HEK293 (cell line): ENCODE data around the gene ARID4A.

Experiments used
- CTCF ChIA-PET: fragments of 350-600 bp; formaldehyde crosslinking; extraction: SDS; loops from one replicate; lab custom pipeline; 2021; ENCODE audit warnings: antibody characterized with exemption; lab: Yijun Ruan, JAX
- POLR2A ChIA-PET: fragments of 300-600 bp; formaldehyde crosslinking; extraction: SDS; loops from one replicate; lab custom pipeline; 2020; ENCODE audit warnings: antibody characterized with exemption, inconsistent platforms; lab: Yijun Ruan, JAX
- H3K27ac ChIP-seq: fragments of 200-500 bp; sonication (Bioruptor generic); 2 replicates; pipeline ENCODE4 v1.5.1; 2014; ENCODE audit warnings: low read depth, low read length, control low read depth, inconsistent platforms; ENCODE audit errors: extremely low read depth
- H3K36me3 ChIP-seq, 2 experiments: fragments of 200-500 bp in 1 of 2; sonication (Bioruptor generic) in 1 of 2; 1 replicate in 1 of 2; 2 replicates in 1 of 2; pipeline ENCODE4 v1.5.1; 2014 to 2017; ENCODE audit warnings: inconsistent platforms in 2 of 2, low read length in 2 of 2; ENCODE audit not compliant: control insufficient read depth in 2 of 2, insufficient read depth in 1 of 2
- H3K4me1 ChIP-seq: fragments of 200-500 bp; sonication (Bioruptor generic); 2 replicates; pipeline ENCODE4 v1.5.1; 2014; ENCODE audit warnings: mild to moderate bottlenecking, low read length, inconsistent platforms; ENCODE audit not compliant: control insufficient read depth, insufficient read depth
- H3K4me3 ChIP-seq: 2 replicates; pipeline ENCODE4 v1.5.1; 2011; ENCODE audit warnings: low read depth, mild to moderate bottlenecking, control low read depth, low read length, moderate library complexity
- H3K9me3 ChIP-seq: fragments of 200-500 bp; sonication (Bioruptor generic); 2 replicates; pipeline ENCODE4 v1.5.1; 2014; ENCODE audit warnings: low read depth, low read length, inconsistent platforms; ENCODE audit not compliant: control insufficient read depth, insufficient read depth
- BCL11B ChIP-seq: fragments of 450-650 bp; formaldehyde crosslinking; IDR thresholded peaks from 2 replicates; pipeline ENCODE4 v1.5.1; 2016; ENCODE audit warnings: low read depth, missing biosample characterization, missing genetic modification characterization
- GLI4 ChIP-seq: fragments of 450-650 bp; formaldehyde crosslinking; IDR thresholded peaks from 2 replicates; pipeline ENCODE4 v1.5.1; 2016; ENCODE audit warnings: missing biosample characterization, missing genetic modification characterization
- GLIS1 ChIP-seq: fragments of 450-650 bp; formaldehyde crosslinking; IDR thresholded peaks from 2 replicates; pipeline ENCODE4 v1.5.1; 2016; ENCODE audit warnings: missing biosample characterization, missing genetic modification characterization
- HOXC10 ChIP-seq: sonication (generic); formaldehyde crosslinking; IDR thresholded peaks from 2 replicates; pipeline ENCODE4 v1.8.1; 2023; ENCODE audit warnings: mild to moderate bottlenecking, missing genetic modification reagents
- KLF10 ChIP-seq: fragments of 450-650 bp; IDR thresholded peaks from 2 replicates; pipeline ENCODE4 v1.5.1; 2018; ENCODE audit warnings: missing biosample characterization, mild to moderate bottlenecking, missing genetic modification characterization
- KLF9 ChIP-seq: fragments of 450-650 bp; formaldehyde crosslinking; IDR thresholded peaks from 2 replicates; pipeline ENCODE4 v1.5.1; 2016; ENCODE audit warnings: missing biosample characterization, missing genetic modification characterization, low read depth
- SP2 ChIP-seq: fragments of 450-650 bp; formaldehyde crosslinking; IDR thresholded peaks from 2 replicates; pipeline ENCODE4 v1.5.1; 2016; ENCODE audit warnings: missing biosample characterization, missing genetic modification characterization
- TSHZ1 ChIP-seq: fragments of 450-650 bp; formaldehyde crosslinking; IDR thresholded peaks from 2 replicates; pipeline ENCODE4 v1.5.1; 2016; ENCODE audit warnings: missing biosample characterization, missing genetic modification characterization, borderline replicate concordance
- WT1 ChIP-seq: fragments of 450-650 bp; formaldehyde crosslinking; IDR thresholded peaks from 2 replicates; pipeline ENCODE4 v1.5.1; 2016; ENCODE audit warnings: missing biosample characterization, missing genetic modification characterization
- ZBTB1 ChIP-seq: fragments of 450-650 bp; formaldehyde crosslinking; IDR thresholded peaks from 2 replicates; pipeline ENCODE4 v1.5.1; 2016; ENCODE audit warnings: missing biosample characterization, missing genetic modification characterization
- ZBTB20 ChIP-seq: fragments of 450-650 bp; formaldehyde crosslinking; IDR thresholded peaks from 2 replicates; pipeline ENCODE4 v1.5.1; 2016; ENCODE audit warnings: missing biosample characterization, missing genetic modification characterization
- ZFP69B ChIP-seq: fragments of 450-650 bp; formaldehyde crosslinking; IDR thresholded peaks from 2 replicates; pipeline ENCODE4 v1.5.1; 2016; ENCODE audit warnings: missing biosample characterization, missing genetic modification characterization
- ZNF157 ChIP-seq: fragments of 450-650 bp; formaldehyde crosslinking; IDR thresholded peaks from 2 replicates; pipeline ENCODE4 v1.5.1; 2016; ENCODE audit warnings: missing biosample characterization, missing genetic modification characterization
- ZNF169 ChIP-seq: fragments of 450-650 bp; formaldehyde crosslinking; IDR thresholded peaks from 2 replicates; pipeline ENCODE4 v1.5.1; 2016; ENCODE audit warnings: missing biosample characterization, missing genetic modification characterization
- ZNF24 ChIP-seq: fragments of 450-650 bp; formaldehyde crosslinking; IDR thresholded peaks from 2 replicates; pipeline ENCODE4 v1.5.1; 2016; ENCODE audit warnings: missing biosample characterization, missing genetic modification characterization
- ZNF341 ChIP-seq: fragments of 450-650 bp; formaldehyde crosslinking; IDR thresholded peaks from 2 replicates; pipeline ENCODE4; 2016; ENCODE audit warnings: low read depth, missing biosample characterization, missing genetic modification characterization
- ZNF473 ChIP-seq: fragments of 450-650 bp; formaldehyde crosslinking; IDR thresholded peaks from 2 replicates; pipeline ENCODE4 v1.5.1; 2017; ENCODE audit warnings: missing biosample characterization, missing genetic modification characterization
- ZNF544 ChIP-seq: fragments of 450-650 bp; formaldehyde crosslinking; IDR thresholded peaks from 2 replicates; pipeline ENCODE4 v1.5.0; 2017; ENCODE audit warnings: missing biosample characterization, missing genetic modification characterization
- ZNF585B ChIP-seq: fragments of 450-650 bp; formaldehyde crosslinking; IDR thresholded peaks from 2 replicates; pipeline ENCODE4 v1.5.1; 2016; ENCODE audit warnings: missing biosample characterization, missing genetic modification characterization
- ZNF610 ChIP-seq: fragments of 450-650 bp; formaldehyde crosslinking; IDR thresholded peaks from 2 replicates; pipeline ENCODE4 v1.5.1; 2016; ENCODE audit warnings: missing biosample characterization, missing genetic modification characterization, borderline replicate concordance
- ZNF658 ChIP-seq: fragments of 450-650 bp; formaldehyde crosslinking; IDR thresholded peaks from 2 replicates; pipeline ENCODE4; 2016; ENCODE audit warnings: missing biosample characterization, missing genetic modification characterization
- ZNF664 ChIP-seq: fragments of 450-650 bp; formaldehyde crosslinking; IDR thresholded peaks from 2 replicates; pipeline ENCODE4 v1.5.1; 2016; ENCODE audit warnings: missing biosample characterization, missing genetic modification characterization
- ZSCAN16 ChIP-seq: fragments of 450-650 bp; formaldehyde crosslinking; IDR thresholded peaks from 2 replicates; pipeline ENCODE4 v1.5.1; 2016; ENCODE audit warnings: missing biosample characterization, missing genetic modification characterization
- ZSCAN4 ChIP-seq: fragments of 450-650 bp; formaldehyde crosslinking; IDR thresholded peaks from 2 replicates; pipeline ENCODE4 v1.5.1; 2017; ENCODE audit warnings: missing biosample characterization, missing genetic modification characterization
- TF ChIP-seq, protein P1 (sequence below): fragments of 450-650 bp; formaldehyde crosslinking; IDR thresholded peaks from 2 replicates; pipeline ENCODE4 v1.5.1; 2016; ENCODE audit warnings: missing biosample characterization, missing genetic modification characterization

ARID4A gene

GRCh38 chr14:58367296-58367695 lies 68.9 kb downstream of the ARID4A start:
- H3K27ac ChIP-seq, result no peak overlapping the region

GRCh38 chr14:58368956-58369355 lies 70.6 kb downstream of the ARID4A start:
- no peaks in the 10 kb centered on the region for H3K4me1 ChIP-seq
- no peak overlapping the region for H3K4me3 ChIP-seq
- H3K36me3 ChIP-seq, result peaks cover 60 to 64% of the 10 kb centered on the region in 2 experiments
- TF ChIP-seq ZNF473 (tag by site-specific recombination) (no peak), ZNF658 (no peak), ZBTB1 (tag by site-specific recombination) (no peak), ZNF664 (tag by site-specific recombination) (no peak), GLIS1 (tag by site-specific recombination) (no peak), GLI4 (tag by site-specific recombination) (no peak), ZNF341 (no peak), ZNF544 (tag by site-specific recombination) (no peak), ZSCAN16 (no peak), KLF9 (tag by site-specific recombination) (no peak), ZNF24 (tag by site-specific recombination) (no peak), ZNF585B (tag by site-specific recombination) (no peak), KLF10 (tag by site-specific recombination) (no peak), SP2 (no peak), ZNF169 (tag by site-specific recombination) (no peak), ZFP69B (tag by site-specific recombination) (no peak), TSHZ1 (tag by site-specific recombination) (no peak), WT1 (tag by site-specific recombination) (no peak)
- TF ChIP-seq, protein P1, sequence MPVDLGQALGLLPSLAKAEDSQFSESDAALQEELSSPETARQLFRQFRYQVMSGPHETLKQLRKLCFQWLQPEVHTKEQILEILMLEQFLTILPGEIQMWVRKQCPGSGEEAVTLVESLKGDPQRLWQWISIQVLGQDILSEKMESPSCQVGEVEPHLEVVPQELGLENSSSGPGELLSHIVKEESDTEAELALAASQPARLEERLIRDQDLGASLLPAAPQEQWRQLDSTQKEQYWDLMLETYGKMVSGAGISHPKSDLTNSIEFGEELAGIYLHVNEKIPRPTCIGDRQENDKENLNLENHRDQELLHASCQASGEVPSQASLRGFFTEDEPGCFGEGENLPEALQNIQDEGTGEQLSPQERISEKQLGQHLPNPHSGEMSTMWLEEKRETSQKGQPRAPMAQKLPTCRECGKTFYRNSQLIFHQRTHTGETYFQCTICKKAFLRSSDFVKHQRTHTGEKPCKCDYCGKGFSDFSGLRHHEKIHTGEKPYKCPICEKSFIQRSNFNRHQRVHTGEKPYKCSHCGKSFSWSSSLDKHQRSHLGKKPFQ (tag by site-specific recombination), result no peak
- CTCF ChIA-PET, result no interaction called here
- POLR2A ChIA-PET, result no interaction called here
- H3K27ac ChIP-seq, result no peak overlapping the region
- no peaks in the 10 kb centered on the region for H3K9me3 ChIP-seq

More at GRCh38 chr14:58367296-58367695, 68.9 kb downstream of the ARID4A start:
- TF ChIP-seq BCL11B (tag by site-specific recombination) (no peak), HOXC10 (no peak), ZNF610 (tag by site-specific recombination) (no peak), ZNF157 (tag by site-specific recombination) (no peak), ZSCAN4 (no peak), ZBTB20 (tag by site-specific recombination) (no peak)
- peaks cover 52 to 61% of the 10 kb centered on the region in 2 experiments for H3K36me3 ChIP-seq
- CTCF ChIA-PET, result interaction anchor here (0.6 kb wide), 1 partner anchor 19 kb away, joined by 3 read pairs; no protein-coding TSS in a partner anchor
- H3K4me1 ChIP-seq, result no peaks in the 10 kb centered on the region
- POLR2A ChIA-PET, result no interaction called here
- H3K9me3 ChIP-seq, result no peaks in the 10 kb centered on the region
- no peak overlapping the region for H3K4me3 ChIP-seq
